ENCODE measurements around the gene DCP1A.

The DCP1A gene

GRCh38 chr3:53247619-53248018, 99.7 kb downstream of the DCP1A start:
- POLR2A ChIA-PET: no interaction called here
- CTCF ChIA-PET: interaction anchor here (1.3 to 4.6 kb wide), 3 partner anchors 11 to 129 kb away, joined by 3 to 13 read pairs (median 4); no protein-coding TSS in a partner anchor
- no peak for DNase-seq (ENCODE audit: extremely low spot score)
- TF ChIP-seq, protein P1, sequence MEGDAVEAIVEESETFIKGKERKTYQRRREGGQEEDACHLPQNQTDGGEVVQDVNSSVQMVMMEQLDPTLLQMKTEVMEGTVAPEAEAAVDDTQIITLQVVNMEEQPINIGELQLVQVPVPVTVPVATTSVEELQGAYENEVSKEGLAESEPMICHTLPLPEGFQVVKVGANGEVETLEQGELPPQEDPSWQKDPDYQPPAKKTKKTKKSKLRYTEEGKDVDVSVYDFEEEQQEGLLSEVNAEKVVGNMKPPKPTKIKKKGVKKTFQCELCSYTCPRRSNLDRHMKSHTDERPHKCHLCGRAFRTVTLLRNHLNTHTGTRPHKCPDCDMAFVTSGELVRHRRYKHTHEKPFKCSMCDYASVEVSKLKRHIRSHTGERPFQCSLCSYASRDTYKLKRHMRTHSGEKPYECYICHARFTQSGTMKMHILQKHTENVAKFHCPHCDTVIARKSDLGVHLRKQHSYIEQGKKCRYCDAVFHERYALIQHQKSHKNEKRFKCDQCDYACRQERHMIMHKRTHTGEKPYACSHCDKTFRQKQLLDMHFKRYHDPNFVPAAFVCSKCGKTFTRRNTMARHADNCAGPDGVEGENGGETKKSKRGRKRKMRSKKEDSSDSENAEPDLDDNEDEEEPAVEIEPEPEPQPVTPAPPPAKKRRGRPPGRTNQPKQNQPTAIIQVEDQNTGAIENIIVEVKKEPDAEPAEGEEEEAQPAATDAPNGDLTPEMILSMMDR (IDR thresholded peaks at IDR 0.05; ENCODE audit: control extremely low read depth, extremely low read depth, low read depth, missing control alignments): no peak

DNA sequence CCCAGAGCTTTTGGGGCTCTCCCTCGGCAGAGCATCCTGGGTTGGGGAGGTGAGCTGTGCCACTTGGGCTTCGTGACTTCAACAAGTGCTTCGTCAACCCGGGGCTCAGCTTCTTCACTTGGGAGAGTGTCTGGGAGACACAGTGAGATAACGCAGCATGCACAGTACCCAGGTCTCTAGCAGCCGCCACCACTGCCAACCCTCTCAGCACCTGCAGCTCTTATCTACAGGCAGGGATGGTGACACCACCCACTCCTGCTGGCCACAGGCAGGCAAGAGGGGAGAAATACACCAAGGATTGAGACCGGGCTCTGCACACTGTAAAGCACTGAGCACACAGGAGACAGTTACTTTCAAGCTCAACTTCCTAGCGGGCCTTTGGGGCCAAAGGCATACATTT, 103.1 kb downstream of the DCP1A start:
- ChIA-PET CTCF (interaction anchor here (0.8 to 1.1 kb wide), 3 partner anchors 9 to 130 kb away, joined by 3 read pairs; no protein-coding TSS in a partner anchor), POLR2A (interaction anchor here (0.9 kb wide), 1 partner anchor 10 kb away, joined by 3 read pairs; no protein-coding TSS in a partner anchor)
- no peak for DNase-seq (ENCODE audit: extremely low spot score)
- TF ChIP-seq, protein P1 (IDR thresholded peaks at IDR 0.05; ENCODE audit: control extremely low read depth, extremely low read depth, low read depth, missing control alignments): no peak

GRCh38 chr3:53243785-53244184, 103.6 kb downstream of the DCP1A start:
- CTCF ChIA-PET: interaction anchor here (0.8 to 1.1 kb wide), 4 partner anchors 10 to 129 kb away, joined by 3 read pairs; no protein-coding TSS in a partner anchor
- TF ChIP-seq, protein P1 (IDR thresholded peaks at IDR 0.05; ENCODE audit: control extremely low read depth, extremely low read depth, low read depth, missing control alignments): no peak
- DNase-seq (ENCODE audit: extremely low spot score): no peak
- POLR2A ChIA-PET: interaction anchor here (0.9 kb wide), 1 partner anchor 10 kb away, joined by 3 read pairs; no protein-coding TSS in a partner anchor

DNA sequence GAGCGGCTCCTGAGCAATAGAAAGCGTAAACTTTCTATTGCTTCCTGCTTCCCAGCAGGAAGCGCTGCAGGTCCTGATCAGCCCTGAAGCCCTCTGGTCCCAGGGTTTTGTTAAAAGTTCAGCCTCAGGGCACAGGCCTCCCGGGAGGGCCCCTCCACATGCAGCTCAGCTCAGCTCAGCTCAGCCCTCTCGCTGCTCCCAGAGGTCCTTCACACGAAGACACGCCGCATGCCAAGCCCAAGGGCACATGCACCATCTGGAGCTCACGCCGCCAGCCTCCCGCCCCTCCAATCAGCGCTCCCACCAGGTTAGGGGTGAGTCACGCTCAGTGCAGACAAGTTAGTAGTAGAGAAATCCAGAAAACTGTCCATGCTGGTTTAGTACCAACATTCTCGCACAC, 104.2 kb downstream of the DCP1A start:
- TF ChIP-seq, protein P1 (IDR thresholded peaks at IDR 0.05; ENCODE audit: control extremely low read depth, extremely low read depth, low read depth, missing control alignments): no peak
- DNase-seq (ENCODE audit: extremely low spot score): no peak
- CTCF ChIA-PET: interaction anchor here (1.0 to 1.5 kb wide), 3 partner anchors 10 to 129 kb away, joined by 3 to 6 read pairs (median 3); no protein-coding TSS in a partner anchor
- POLR2A ChIA-PET: no interaction called here

DNA sequence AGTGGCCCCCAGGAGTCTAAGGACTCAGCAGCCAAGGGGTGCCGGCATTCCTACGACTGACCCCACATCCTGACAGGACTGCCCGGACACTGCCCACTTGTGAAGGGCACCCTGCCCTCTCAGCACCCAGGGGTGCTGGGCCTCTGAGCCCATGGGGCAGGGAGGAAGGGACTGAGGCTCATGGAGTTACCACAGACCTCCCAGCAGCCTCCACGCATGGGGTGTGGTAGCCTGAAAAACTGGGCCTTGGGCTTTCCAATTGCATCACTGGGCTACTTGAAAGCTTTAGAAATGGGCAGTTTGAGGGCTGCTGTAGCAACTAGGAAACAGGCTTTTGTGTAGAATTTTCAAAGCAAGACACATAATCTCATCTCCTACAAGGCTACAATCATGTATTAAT, 104.7 kb downstream of the DCP1A start:
- CTCF ChIA-PET: interaction anchor here (1.0 to 1.5 kb wide), 4 partner anchors 9 to 46 kb away, joined by 3 to 6 read pairs (median 3); no protein-coding TSS in a partner anchor
- TF ChIP-seq, protein P1 (IDR thresholded peaks at IDR 0.05; ENCODE audit: control extremely low read depth, extremely low read depth, low read depth, missing control alignments): no peak
- POLR2A ChIA-PET: no interaction called here
- DNase-seq (ENCODE audit: extremely low spot score): no peak

DNA sequence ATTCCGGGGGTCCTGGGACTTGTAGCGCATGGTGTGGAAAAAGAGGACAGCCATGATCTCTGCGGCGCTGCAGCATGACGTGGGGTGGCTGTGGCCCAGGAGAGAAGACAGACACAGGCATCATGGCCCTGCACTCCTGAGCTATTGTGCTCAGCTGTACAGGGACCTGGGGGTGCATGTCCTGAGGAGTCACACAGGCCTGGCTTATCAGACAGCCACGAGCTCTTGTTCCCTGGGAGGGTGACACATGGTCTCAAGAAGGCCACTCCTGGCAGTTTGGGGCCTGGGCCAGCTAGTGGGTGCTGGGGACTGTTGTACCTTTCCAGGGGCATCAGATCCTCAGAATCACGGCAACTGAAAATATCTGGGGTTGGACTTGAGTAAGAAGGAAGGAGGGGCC, 105.2 kb downstream of the DCP1A start:
- TF ChIP-seq, protein P1 (IDR thresholded peaks at IDR 0.05; ENCODE audit: control extremely low read depth, extremely low read depth, low read depth, missing control alignments): no peak
- POLR2A ChIA-PET: no interaction called here
- DNase-seq (ENCODE audit: extremely low spot score): no peak
- CTCF ChIA-PET: interaction anchor here (1.1 to 1.5 kb wide), 4 partner anchors 11 to 46 kb away, joined by 3 to 6 read pairs (median 3); no protein-coding TSS in a partner anchor
